Measurements from ENCODE around the gene PSMF1. TPM values are rescaled to one million over a fixed set of nuclear protein-coding genes. Genes with fewer than 3 reads are reported as not detected.
A peak's percentile ranks its signal among the peaks of the same experiment; 100 is the strongest.

PSMF1 gene
- total and polyA plus RNA-seq, 9 of the 15 experiments (the other 6 are each of a cell fraction or from before 2014, with no cell fraction given), result 8.5 to 192 (median 33.2) TPM

DNA sequence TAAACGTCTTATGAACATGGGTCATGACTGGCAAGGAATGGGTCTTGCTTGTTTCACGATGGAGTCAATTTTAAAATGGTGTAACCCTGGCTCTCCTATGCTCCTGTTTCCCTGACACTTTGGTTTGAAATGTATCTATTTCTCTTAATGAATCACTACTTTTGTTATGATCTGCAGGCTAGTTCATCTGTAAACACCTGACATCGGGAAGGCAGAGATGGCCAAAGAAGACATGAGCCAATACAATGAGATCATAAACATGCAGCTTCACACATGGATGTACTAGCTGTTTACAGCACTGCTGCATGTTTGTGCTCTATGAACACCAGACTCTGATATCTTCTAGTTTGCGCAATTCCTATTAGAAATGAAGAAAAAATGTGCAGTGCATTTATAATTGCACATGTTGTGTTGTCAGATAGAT lies 96.4 kb downstream of the PSMF1 start (continued):
- TF ChIP-seq, protein P1, sequence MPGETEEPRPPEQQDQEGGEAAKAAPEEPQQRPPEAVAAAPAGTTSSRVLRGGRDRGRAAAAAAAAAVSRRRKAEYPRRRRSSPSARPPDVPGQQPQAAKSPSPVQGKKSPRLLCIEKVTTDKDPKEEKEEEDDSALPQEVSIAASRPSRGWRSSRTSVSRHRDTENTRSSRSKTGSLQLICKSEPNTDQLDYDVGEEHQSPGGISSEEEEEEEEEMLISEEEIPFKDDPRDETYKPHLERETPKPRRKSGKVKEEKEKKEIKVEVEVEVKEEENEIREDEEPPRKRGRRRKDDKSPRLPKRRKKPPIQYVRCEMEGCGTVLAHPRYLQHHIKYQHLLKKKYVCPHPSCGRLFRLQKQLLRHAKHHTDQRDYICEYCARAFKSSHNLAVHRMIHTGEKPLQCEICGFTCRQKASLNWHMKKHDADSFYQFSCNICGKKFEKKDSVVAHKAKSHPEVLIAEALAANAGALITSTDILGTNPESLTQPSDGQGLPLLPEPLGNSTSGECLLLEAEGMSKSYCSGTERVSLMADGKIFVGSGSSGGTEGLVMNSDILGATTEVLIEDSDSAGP (CRISPR knock-in tag; IDR thresholded peaks at IDR 0.05), result no peak
- TF ChIP-seq DMBX1 (CRISPR knock-in tag; IDR thresholded peaks at IDR 0.05; ENCODE audit: borderline replicate concordance), result peak; percentile 92
- TF ChIP-seq, protein P2, sequence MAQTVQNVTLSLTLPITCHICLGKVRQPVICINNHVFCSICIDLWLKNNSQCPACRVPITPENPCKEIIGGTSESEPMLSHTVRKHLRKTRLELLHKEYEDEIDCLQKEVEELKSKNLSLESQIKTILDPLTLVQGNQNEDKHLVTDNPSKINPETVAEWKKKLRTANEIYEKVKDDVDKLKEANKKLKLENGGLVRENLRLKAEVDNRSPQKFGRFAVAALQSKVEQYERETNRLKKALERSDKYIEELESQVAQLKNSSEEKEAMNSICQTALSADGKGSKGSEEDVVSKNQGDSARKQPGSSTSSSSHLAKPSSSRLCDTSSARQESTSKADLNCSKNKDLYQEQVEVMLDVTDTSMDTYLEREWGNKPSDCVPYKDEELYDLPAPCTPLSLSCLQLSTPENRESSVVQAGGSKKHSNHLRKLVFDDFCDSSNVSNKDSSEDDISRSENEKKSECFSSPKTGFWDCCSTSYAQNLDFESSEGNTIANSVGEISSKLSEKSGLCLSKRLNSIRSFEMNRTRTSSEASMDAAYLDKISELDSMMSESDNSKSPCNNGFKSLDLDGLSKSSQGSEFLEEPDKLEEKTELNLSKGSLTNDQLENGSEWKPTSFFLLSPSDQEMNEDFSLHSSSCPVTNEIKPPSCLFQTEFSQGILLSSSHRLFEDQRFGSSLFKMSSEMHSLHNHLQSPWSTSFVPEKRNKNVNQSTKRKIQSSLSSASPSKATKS (CRISPR knock-in tag; IDR thresholded peaks at IDR 0.05), result no peak
- TF ChIP-seq ZNF764 (CRISPR knock-in tag; IDR thresholded peaks at IDR 0.05; ENCODE audit: low read depth), result no peak
- no peak for TF ChIP-seq MBD2 (IDR thresholded peaks at IDR 0.05; ENCODE audit: borderline replicate concordance, low read depth)
- TF ChIP-seq, protein P3, sequence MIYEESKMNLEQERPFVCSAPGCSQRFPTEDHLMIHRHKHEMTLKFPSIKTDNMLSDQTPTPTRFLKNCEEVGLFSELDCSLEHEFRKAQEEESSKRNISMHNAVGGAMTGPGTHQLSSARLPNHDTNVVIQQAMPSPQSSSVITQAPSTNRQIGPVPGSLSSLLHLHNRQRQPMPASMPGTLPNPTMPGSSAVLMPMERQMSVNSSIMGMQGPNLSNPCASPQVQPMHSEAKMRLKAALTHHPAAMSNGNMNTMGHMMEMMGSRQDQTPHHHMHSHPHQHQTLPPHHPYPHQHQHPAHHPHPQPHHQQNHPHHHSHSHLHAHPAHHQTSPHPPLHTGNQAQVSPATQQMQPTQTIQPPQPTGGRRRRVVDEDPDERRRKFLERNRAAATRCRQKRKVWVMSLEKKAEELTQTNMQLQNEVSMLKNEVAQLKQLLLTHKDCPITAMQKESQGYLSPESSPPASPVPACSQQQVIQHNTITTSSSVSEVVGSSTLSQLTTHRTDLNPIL (CRISPR knock-in tag; IDR thresholded peaks at IDR 0.05), result peak; percentile 35; the same call in 1 of the 2 replicates
- TF ChIP-seq MYBL2 (IDR thresholded peaks at IDR 0.05; ENCODE audit: low read depth), result no peak
- no peak for TF ChIP-seq MYBL2 (CRISPR knock-in tag; IDR thresholded peaks at IDR 0.05; ENCODE audit: borderline replicate concordance)
- TF ChIP-seq GATAD2B (IDR thresholded peaks at IDR 0.05; ENCODE audit: borderline replicate concordance), result no peak
- TF ChIP-seq GTF2A2 (tag; IDR thresholded peaks at IDR 0.05), result peak; percentile 61; the same call in 1 of the 2 replicates
- TF ChIP-seq, protein P4, sequence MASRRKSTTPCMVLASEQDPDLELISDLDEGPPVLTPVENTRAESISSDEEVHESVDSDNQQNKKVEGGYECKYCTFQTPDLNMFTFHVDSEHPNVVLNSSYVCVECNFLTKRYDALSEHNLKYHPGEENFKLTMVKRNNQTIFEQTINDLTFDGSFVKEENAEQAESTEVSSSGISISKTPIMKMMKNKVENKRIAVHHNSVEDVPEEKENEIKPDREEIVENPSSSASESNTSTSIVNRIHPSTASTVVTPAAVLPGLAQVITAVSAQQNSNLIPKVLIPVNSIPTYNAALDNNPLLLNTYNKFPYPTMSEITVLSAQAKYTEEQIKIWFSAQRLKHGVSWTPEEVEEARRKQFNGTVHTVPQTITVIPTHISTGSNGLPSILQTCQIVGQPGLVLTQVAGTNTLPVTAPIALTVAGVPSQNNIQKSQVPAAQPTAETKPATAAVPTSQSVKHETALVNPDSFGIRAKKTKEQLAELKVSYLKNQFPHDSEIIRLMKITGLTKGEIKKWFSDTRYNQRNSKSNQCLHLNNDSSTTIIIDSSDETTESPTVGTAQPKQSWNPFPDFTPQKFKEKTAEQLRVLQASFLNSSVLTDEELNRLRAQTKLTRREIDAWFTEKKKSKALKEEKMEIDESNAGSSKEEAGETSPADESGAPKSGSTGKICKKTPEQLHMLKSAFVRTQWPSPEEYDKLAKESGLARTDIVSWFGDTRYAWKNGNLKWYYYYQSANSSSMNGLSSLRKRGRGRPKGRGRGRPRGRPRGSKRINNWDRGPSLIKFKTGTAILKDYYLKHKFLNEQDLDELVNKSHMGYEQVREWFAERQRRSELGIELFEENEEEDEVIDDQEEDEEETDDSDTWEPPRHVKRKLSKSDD (conservative IDR thresholded peaks at IDR 0.05; ENCODE audit: low read length), result no peak
- no peak for TF ChIP-seq BRD4 (IDR thresholded peaks at IDR 0.05)
- TF ChIP-seq PYGO2 (tag; IDR thresholded peaks at IDR 0.05), result peak; percentile 59; the same call in 1 of the 2 replicates
- TF ChIP-seq, protein P5, sequence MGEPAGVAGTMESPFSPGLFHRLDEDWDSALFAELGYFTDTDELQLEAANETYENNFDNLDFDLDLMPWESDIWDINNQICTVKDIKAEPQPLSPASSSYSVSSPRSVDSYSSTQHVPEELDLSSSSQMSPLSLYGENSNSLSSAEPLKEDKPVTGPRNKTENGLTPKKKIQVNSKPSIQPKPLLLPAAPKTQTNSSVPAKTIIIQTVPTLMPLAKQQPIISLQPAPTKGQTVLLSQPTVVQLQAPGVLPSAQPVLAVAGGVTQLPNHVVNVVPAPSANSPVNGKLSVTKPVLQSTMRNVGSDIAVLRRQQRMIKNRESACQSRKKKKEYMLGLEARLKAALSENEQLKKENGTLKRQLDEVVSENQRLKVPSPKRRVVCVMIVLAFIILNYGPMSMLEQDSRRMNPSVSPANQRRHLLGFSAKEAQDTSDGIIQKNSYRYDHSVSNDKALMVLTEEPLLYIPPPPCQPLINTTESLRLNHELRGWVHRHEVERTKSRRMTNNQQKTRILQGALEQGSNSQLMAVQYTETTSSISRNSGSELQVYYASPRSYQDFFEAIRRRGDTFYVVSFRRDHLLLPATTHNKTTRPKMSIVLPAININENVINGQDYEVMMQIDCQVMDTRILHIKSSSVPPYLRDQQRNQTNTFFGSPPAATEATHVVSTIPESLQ (CRISPR knock-in tag; IDR thresholded peaks at IDR 0.05), result no peak
- TF ChIP-seq, protein P6, sequence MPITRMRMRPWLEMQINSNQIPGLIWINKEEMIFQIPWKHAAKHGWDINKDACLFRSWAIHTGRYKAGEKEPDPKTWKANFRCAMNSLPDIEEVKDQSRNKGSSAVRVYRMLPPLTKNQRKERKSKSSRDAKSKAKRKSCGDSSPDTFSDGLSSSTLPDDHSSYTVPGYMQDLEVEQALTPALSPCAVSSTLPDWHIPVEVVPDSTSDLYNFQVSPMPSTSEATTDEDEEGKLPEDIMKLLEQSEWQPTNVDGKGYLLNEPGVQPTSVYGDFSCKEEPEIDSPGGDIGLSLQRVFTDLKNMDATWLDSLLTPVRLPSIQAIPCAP (CRISPR knock-in tag; IDR thresholded peaks at IDR 0.05; ENCODE audit: borderline replicate concordance), result no peak
